ENCODE measurements around the gene CCDC141.
"Not testable (repeated sequence)": the region's sequence is repeated elsewhere in the genome, so short reads cannot be mapped to it uniquely, and the experiment has no call there.

CCDC141 gene

GRCh38 chr2:179031731-179032408 is 18.1 kb downstream of the CCDC141 start:
- DNase-seq = no peak

GRCh38 chr2:179024445-179024844 is 25.5 kb downstream of the CCDC141 start:
- peak; percentile 12 for DNase-seq

GRCh38 chr2:179022685-179023084 is 27.3 kb downstream of the CCDC141 start:
- DNase-seq = no peak

GRCh38 chr2:179021258-179021657 is 28.7 kb downstream of the CCDC141 start:
- DNase-seq = no peak

GRCh38 chr2:179020156-179020750 is 29.7 kb downstream of the CCDC141 start:
- DNase-seq = peak; percentile 8

- no peak for DNase-seq
Observed at GRCh38 chr2:179019260-179019659, 30.7 kb downstream of the CCDC141 start.

- no peak for DNase-seq
Observed at GRCh38 chr2:179017773-179018357, 32.1 kb downstream of the CCDC141 start.

GRCh38 chr2:179014189-179014588 is 35.7 kb downstream of the CCDC141 start:
- not testable (repeated sequence) for DNase-seq

GRCh38 chr2:179005976-179006375 is 44.0 kb downstream of the CCDC141 start:
- no peak for DNase-seq

- DNase-seq = no peak
Observed at GRCh38 chr2:178999476-178999875, 50.5 kb downstream of the CCDC141 start.

GRCh38 chr2:178998539-178998938 is 51.4 kb downstream of the CCDC141 start:
- DNase-seq = no peak

GRCh38 chr2:178997477-178997876 is 52.5 kb downstream of the CCDC141 start:
- DNase-seq = no peak

GRCh38 chr2:178997067-178997466 is 52.9 kb downstream of the CCDC141 start:
- no peak for DNase-seq

- DNase-seq = no peak
Observed at GRCh38 chr2:178994264-178994663, 55.7 kb downstream of the CCDC141 start.

- no peak for DNase-seq
Observed at GRCh38 chr2:178993788-178994187, 56.1 kb downstream of the CCDC141 start.

- not testable (repeated sequence) for DNase-seq
Observed at GRCh38 chr2:178992719-178993118, 57.2 kb downstream of the CCDC141 start.

- no peak for DNase-seq
Observed at GRCh38 chr2:178990533-178991241, 59.2 kb downstream of the CCDC141 start.

- DNase-seq = not testable (repeated sequence)
Observed at GRCh38 chr2:178989424-178989823, 60.5 kb downstream of the CCDC141 start.

- DNase-seq = not testable (repeated sequence)
Observed at GRCh38 chr2:178982652-178983051, 67.3 kb downstream of the CCDC141 start.

- no peak for DNase-seq
Observed at GRCh38 chr2:178980815-178981214, 69.1 kb downstream of the CCDC141 start.

GRCh38 chr2:178978667-178979066 is 71.3 kb downstream of the CCDC141 start:
- DNase-seq = no peak

- DNase-seq = no peak
Observed at GRCh38 chr2:178976351-178976750, 73.6 kb downstream of the CCDC141 start.

GRCh38 chr2:178962805-178963433 is 87.0 kb downstream of the CCDC141 start:
- DNase-seq = no peak

All from suppressor macrophage treated with lipopolysaccharide for 4 hours (primary cell).